GM19043 (cell line): Measurements from ENCODE around the gene FAR1.

ENCODE experiments used
- ATAC-seq: cut with Tn5 transposase; IDR thresholded peaks from one replicate; pipeline ENCODE4 v1.9.1; 2021; ENCODE audit warnings: low read depth; ENCODE audit not compliant: unreplicated experiment

The FAR1 gene

GRCh38 chr11:13772223-13773046, 104.0 kb downstream of the FAR1 start:
- no peak for ATAC-seq

DNA sequence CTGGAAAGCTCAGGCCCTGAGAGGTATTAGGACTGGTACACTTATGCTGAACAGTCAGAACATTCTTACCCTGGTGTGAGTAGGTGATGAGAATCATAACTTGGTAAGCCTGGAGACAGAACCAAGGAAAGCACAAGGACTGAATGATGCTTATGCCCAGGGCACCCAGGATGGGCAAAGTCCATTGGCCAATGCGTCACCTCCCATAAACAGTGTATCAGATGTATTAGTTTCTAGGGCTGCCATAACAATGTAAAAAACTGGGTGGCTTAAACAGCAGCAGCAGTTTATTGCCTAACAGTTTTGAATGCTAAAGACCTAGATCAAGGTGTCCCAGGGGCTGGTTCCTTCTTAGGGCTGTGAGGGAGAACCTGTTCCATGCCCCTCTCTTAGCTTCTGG, 107.0 kb downstream of the FAR1 start:
- no peak for ATAC-seq

DNA sequence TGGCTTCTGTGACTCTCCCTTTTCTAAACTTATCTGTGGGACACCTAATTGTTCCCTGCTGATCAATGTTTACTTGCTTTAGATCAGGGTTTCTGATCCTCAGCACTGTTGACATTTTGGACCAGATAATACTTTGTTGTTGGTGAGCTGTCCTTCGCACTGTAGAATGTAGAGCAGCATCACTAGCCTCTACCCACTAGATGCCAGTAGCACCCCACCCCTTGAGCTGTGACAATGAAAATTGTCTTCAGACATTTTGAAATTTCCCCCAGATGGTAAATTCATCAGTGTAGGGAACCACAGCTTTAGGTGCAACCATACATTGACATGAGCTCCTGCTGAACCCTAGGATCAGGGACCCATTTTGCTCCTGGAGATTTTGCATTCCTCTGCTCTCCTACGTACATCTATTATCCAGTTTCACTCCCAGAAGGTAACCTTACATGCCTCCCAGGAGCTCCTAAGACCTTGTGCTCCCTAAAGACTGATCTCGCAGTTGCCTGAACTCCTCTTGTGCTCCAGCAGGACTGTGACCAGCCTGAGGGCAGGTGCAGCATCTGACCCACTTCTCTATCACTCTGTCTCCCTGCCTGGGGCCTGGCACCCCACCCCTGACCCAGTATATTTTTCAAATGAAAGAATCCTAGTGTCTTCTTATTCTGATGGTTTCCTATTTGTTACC, 107.8 kb downstream of the FAR1 start:
- ATAC-seq: no peak

- no peak for ATAC-seq
These were observed 109.0 kb downstream of the FAR1 start for GRCh38 chr11:13777341-13777985.

GRCh38 chr11:13778345-13778744, 109.9 kb downstream of the FAR1 start:
- no peak for ATAC-seq

DNA sequence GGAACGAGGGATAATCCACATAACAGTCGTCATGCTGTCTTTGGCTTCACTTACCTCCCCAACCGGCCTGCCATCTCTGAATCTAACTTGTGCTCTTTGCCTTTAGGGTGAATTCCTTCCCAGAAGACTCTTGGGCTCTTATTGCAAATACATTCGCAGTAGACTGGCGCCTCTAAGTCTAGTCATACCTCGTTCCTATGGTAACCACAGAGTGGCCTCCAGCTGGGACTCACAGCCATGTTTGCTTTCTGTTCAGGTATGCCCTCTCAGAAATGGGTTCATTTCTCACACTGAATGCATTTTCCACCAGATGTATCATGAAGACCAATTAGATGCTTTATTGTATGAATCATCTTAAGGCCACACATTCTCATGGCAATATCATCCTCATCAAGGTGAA, 112.7 kb downstream of the FAR1 start:
- no peak for ATAC-seq
